IMR-90 (cell line): ENCODE results near the gene IRF5. TPM values are rescaled to one million over a fixed set of nuclear protein-coding genes. Genes with fewer than 3 reads are reported as not detected.

ENCODE experiments used
- ATAC-seq: fragments of 200-7000 bp; cut with Tn5 transposase; 2 replicates; pipeline ENCODE4 v1.9.1; 2020; ENCODE audit warnings: low read depth, mild to moderate bottlenecking, moderate library complexity
- BruUV-seq: library from RNA; stranded (reverse); fragments of 400-500 nt; replicated peaks from 2 replicates; lab custom pipeline; 2021; lab: Mats Ljungman, UMichigan
- CTCF ChIA-PET: fragments of 300-600 bp; formaldehyde crosslinking; extraction: SDS; loops from one replicate; lab custom pipeline; 2021; ENCODE audit warnings: antibody characterized with exemption; lab: Yijun Ruan, JAX
- POLR2A ChIA-PET: fragments of 300-600 bp; sonication (Branson Sonifier 250); formaldehyde crosslinking; loops from one replicate; lab custom pipeline; 2022; ENCODE audit warnings: antibody characterized with exemption; ENCODE audit not compliant: unreplicated experiment; lab: Charles Lee
- DNase-seq: peaks from one replicate; pipeline ENCODE4 v3.0.0; 2013
- H2AFZ ChIP-seq: replicated peaks from 2 replicates; pipeline ENCODE3; 2013; ENCODE audit warnings: low read length, mild to moderate bottlenecking; ENCODE audit not compliant: poor library complexity
- H2AK5ac ChIP-seq: 2 replicates; pipeline ENCODE4 v1.6.1; 2013; ENCODE audit warnings: low read depth, low read length, inconsistent platforms
- H2AK9ac ChIP-seq: replicated peaks from 2 replicates; pipeline ENCODE3; 2013; ENCODE audit warnings: mild to moderate bottlenecking, low read depth, low read length, moderate library complexity; ENCODE audit not compliant: poor library complexity
- H2BK120ac ChIP-seq: 2 replicates; pipeline ENCODE4 v1.6.1; 2013; ENCODE audit warnings: low read depth, low read length, inconsistent platforms
- H2BK15ac ChIP-seq: 3 replicates; pipeline ENCODE4 v1.6.1; 2013; ENCODE audit warnings: low read depth, low read length, inconsistent platforms
- H2BK20ac ChIP-seq: 2 replicates; pipeline ENCODE4 v1.6.1; 2013; ENCODE audit warnings: low read depth, mild to moderate bottlenecking, inconsistent platforms, low read length, moderate library complexity
- H2BK5ac ChIP-seq: 2 replicates; pipeline ENCODE4 v1.6.1; 2013; ENCODE audit warnings: mild to moderate bottlenecking, low read depth, low read length, inconsistent platforms; ENCODE audit not compliant: poor library complexity, severe bottlenecking
- H3K14ac ChIP-seq: replicated peaks from 2 replicates; pipeline ENCODE4 v1.6.1; 2013; ENCODE audit warnings: low read depth, low read length, inconsistent platforms
- H3K18ac ChIP-seq: 2 replicates; pipeline ENCODE4 v1.6.1; 2013; ENCODE audit warnings: low read depth, low read length, control low read depth
- H3K23ac ChIP-seq: 2 replicates; pipeline ENCODE4 v1.6.1; 2013; ENCODE audit warnings: low read depth, low read length, inconsistent platforms
- H3K27ac ChIP-seq: 2 replicates; pipeline ENCODE4 v1.5.1; 2013; ENCODE audit warnings: mild to moderate bottlenecking, control low read depth, low read length; ENCODE audit not compliant: insufficient read depth
- H3K27me3 ChIP-seq: 2 replicates; pipeline ENCODE4 v1.6.1; 2013; ENCODE audit warnings: low read length; ENCODE audit not compliant: control insufficient read depth, insufficient read depth
- H3K36me3 ChIP-seq: 2 replicates; pipeline ENCODE4 v1.6.1; 2013; ENCODE audit warnings: low read length, mixed read lengths; ENCODE audit not compliant: control insufficient read depth, insufficient read depth
- H3K4ac ChIP-seq: 2 replicates; pipeline ENCODE4 v1.6.1; 2013; ENCODE audit warnings: low read depth, low read length, inconsistent platforms
- H3K4me1 ChIP-seq: 2 replicates; pipeline ENCODE4 v1.6.1; 2013; ENCODE audit warnings: low read length, mixed read lengths; ENCODE audit not compliant: control insufficient read depth, insufficient read depth
- H3K4me2 ChIP-seq: 2 replicates; pipeline ENCODE4 v1.6.1; 2013; ENCODE audit warnings: low read depth, mild to moderate bottlenecking, control low read depth, low read length, moderate library complexity
- H3K4me3 ChIP-seq: 2 replicates; pipeline ENCODE4 v1.5.1; 2013; ENCODE audit warnings: low read depth, mild to moderate bottlenecking, control low read depth, low read length, moderate library complexity; ENCODE audit not compliant: insufficient read depth
- H3K56ac ChIP-seq: 2 replicates; pipeline ENCODE4 v1.6.1; 2013; ENCODE audit warnings: low read length, inconsistent platforms; ENCODE audit not compliant: insufficient read depth; ENCODE audit errors: extremely low read depth
- H3K79me1 ChIP-seq, 2 experiments: 2 replicates each; pipeline ENCODE4 v1.6.1; 2013; ENCODE audit warnings: low read length in 2 of 2, inconsistent platforms in 1 of 2, low read depth in 1 of 2
- H3K9ac ChIP-seq: 2 replicates; pipeline ENCODE4 v1.6.1; 2013; ENCODE audit warnings: low read depth, low read length, control low read depth
- H3K9me1 ChIP-seq: 2 replicates; pipeline ENCODE4 v1.6.1; 2013; ENCODE audit warnings: low read length, inconsistent platforms; ENCODE audit not compliant: insufficient read depth
- H3K9me3 ChIP-seq: 2 replicates; pipeline ENCODE4 v1.6.1; 2013; ENCODE audit warnings: low read length; ENCODE audit not compliant: control insufficient read depth, insufficient read depth
- H4K20me1 ChIP-seq: 2 replicates; pipeline ENCODE4 v1.6.1; 2013; ENCODE audit warnings: low read length, inconsistent platforms; ENCODE audit not compliant: insufficient read depth
- H4K5ac ChIP-seq: 2 replicates; pipeline ENCODE4 v1.6.1; 2013; ENCODE audit warnings: mild to moderate bottlenecking, low read depth, low read length, control low read depth
- H4K8ac ChIP-seq, 2 experiments: 2 replicates each; pipeline ENCODE4 v1.6.1; 2013; ENCODE audit warnings: low read depth in 2 of 2, low read length in 2 of 2, control low read depth in 1 of 2, inconsistent platforms in 1 of 2
- H4K91ac ChIP-seq: 2 replicates; pipeline ENCODE4 v1.6.1; 2013; ENCODE audit warnings: low read depth, low read length, inconsistent platforms; ENCODE audit not compliant: insufficient read depth
- BHLHE40 ChIP-seq: fragments of 150-350 bp; IDR thresholded peaks from 2 replicates; pipeline ENCODE4 v1.6.1; 2016; ENCODE audit warnings: mild to moderate bottlenecking, low read depth, low read length
- CEBPB ChIP-seq: IDR thresholded peaks from 2 replicates; pipeline ENCODE4 v1.6.1; 2012; ENCODE audit warnings: low read depth, low read length, improper control_type of control experiment
- CTCF ChIP-seq: conservative IDR thresholded peaks from 2 replicates; pipeline ENCODE4 v1.5.1; 2012; ENCODE audit warnings: mild to moderate bottlenecking, low read depth, low read length, improper control_type of control experiment
- ELK1 ChIP-seq: fragments of 150-350 bp; IDR thresholded peaks from 2 replicates; pipeline ENCODE4 v1.6.1; 2016; ENCODE audit warnings: low read depth, mild to moderate bottlenecking, low read length, moderate library complexity, borderline replicate concordance
- FOS ChIP-seq: fragments of 150-350 bp; IDR thresholded peaks from 2 replicates; pipeline ENCODE4 v1.6.1; 2016; ENCODE audit warnings: low read depth, low read length
- MAFK ChIP-seq: IDR thresholded peaks from 2 replicates; pipeline ENCODE4 v1.6.1; 2012; ENCODE audit warnings: low read depth, low read length, improper control_type of control experiment
- MAZ ChIP-seq: IDR thresholded peaks from 2 replicates; pipeline ENCODE4 v1.6.1; 2012; ENCODE audit warnings: low read depth, mild to moderate bottlenecking, low read length, improper control_type of control experiment, moderate library complexity, borderline replicate concordance
- MXI1 ChIP-seq: IDR thresholded peaks from 2 replicates; pipeline ENCODE4 v1.6.1; 2012; ENCODE audit warnings: low read depth, mild to moderate bottlenecking, low read length, moderate library complexity, borderline replicate concordance
- POLR2A ChIP-seq: IDR thresholded peaks from 2 replicates; pipeline ENCODE4 v1.6.1; 2012; ENCODE audit warnings: mild to moderate bottlenecking, low read depth, low read length
- RAD21 ChIP-seq: IDR thresholded peaks from 2 replicates; pipeline ENCODE4 v1.6.1; 2012; ENCODE audit warnings: low read length, improper control_type of control experiment
- RCOR1 ChIP-seq: IDR thresholded peaks from 2 replicates; pipeline ENCODE4 v1.6.1; 2012; ENCODE audit warnings: mild to moderate bottlenecking, low read length, improper control_type of control experiment; ENCODE audit not compliant: insufficient replicate concordance
- RFX5 ChIP-seq: IDR thresholded peaks from 2 replicates; pipeline ENCODE4 v1.8.0; 2012; ENCODE audit warnings: low read depth, mild to moderate bottlenecking, low read length, moderate library complexity
- SMC3 ChIP-seq: fragments of 150-350 bp; IDR thresholded peaks from 2 replicates; pipeline ENCODE4 v1.6.1; 2016; ENCODE audit warnings: low read depth, mild to moderate bottlenecking, antibody characterized with exemption, low read length, moderate library complexity
- USF2 ChIP-seq: fragments of 150-350 bp; IDR thresholded peaks from 2 replicates; pipeline ENCODE4 v1.6.1; 2017; ENCODE audit warnings: mild to moderate bottlenecking, antibody characterized with exemption, low read length, low read depth
- WGBS, 2 experiments: methylation state at CpG; one replicate each; pipeline versions ENCODE4 v1.1.5 to v1.1.7; 2013; ENCODE audit warnings: missing lambda C conversion rate in 2 of 2; ENCODE audit not compliant: insufficient read length in 1 of 2; ENCODE audit errors: extremely low coverage in 2 of 2; 5-methylcytosine and 5-hydroxymethylcytosine counted together
- dilution Hi-C: fragments of 300-500 bp; cut with HindIII; formaldehyde crosslinking; loops from one replicate; pipeline ENCODE4 v1.14.3; 2018; ENCODE audit warnings: low sequenced_read_pairs; ENCODE audit not compliant: unreplicated experiment
- in situ Hi-C: fragments of 300-500 bp; cut with MboI; formaldehyde crosslinking; loops from 3 replicates; pipeline ENCODE4 v1.14.3; 2019; ENCODE audit warnings: low sequenced_read_pairs, inconsistent platforms, mixed read lengths
- intact Hi-C: fragments of 100-400 bp; cut with micrococcal nuclease; formaldehyde crosslinking; loops from 2 replicates; pipeline ENCODE4 v1.10.0; 2022
- polyA plus RNA-seq, 3 experiments: library from polyadenylated mRNA; depleted of rRNA; stranded (reverse); fragments of >200 nt; gene quantifications; 2 replicates each; pipeline ENCODE4 v1.2.3, GENCODE V29; 2012; ENCODE audit warnings: low replicate concordance in 1 of 3
- total RNA-seq: library from RNA; depleted of rRNA; stranded (reverse); fragments of >200 nt; gene quantifications from 2 replicates; pipeline ENCODE4 v1.2.3, GENCODE V29; 2012

Gene IRF5
- total and polyA plus RNA-seq, 2 of the 4 experiments (the other 2 are of a cell fraction) = 0.14 to 0.18 TPM

- Histone ChIP-seq H2AK9ac (no peak overlapping the region), H3K36me3 (peaks cover 29% of the 10 kb centered on the region), H3K4me2 (no peak overlapping the region), H2BK20ac (no peak overlapping the region), H3K56ac (no peak overlapping the region), H4K5ac (no peak overlapping the region), H2AK5ac (no peak overlapping the region), H3K9ac (no peak overlapping the region), H3K23ac (no peak overlapping the region), H3K14ac (no peak overlapping the region), H3K18ac (no peak overlapping the region), H4K8ac (no peak overlapping the region), H4K20me1 (no peaks in the 10 kb centered on the region), H2BK120ac (no peak overlapping the region), H3K9me3 (no peaks in the 10 kb centered on the region), H2BK5ac (no peak overlapping the region), H3K9me1 (peaks cover 3% of the 10 kb centered on the region), H3K79me1 (no peaks in the 10 kb centered on the region), H2BK15ac (no peak overlapping the region), H3K4me1 (no peaks in the 10 kb centered on the region), H3K4me3 (no peak overlapping the region), H3K4ac (no peak overlapping the region), H4K91ac (no peak overlapping the region), H3K27me3 (no peaks in the 10 kb centered on the region), H3K27ac (no peak overlapping the region), H2AFZ (no peak overlapping the region)
- dilution Hi-C loops = no loop called here
- TSS peak; percentile 89 for BruUV-seq
- ChIA-PET CTCF (no interaction called here), POLR2A (interaction anchor here (0.7 kb wide), 2 partner anchors 97 to 99 kb away, joined by 3 to 5 read pairs; no protein-coding TSS in a partner anchor)
- ATAC-seq (peak; percentile 82; the same call in 1 of the 2 replicates), DNase-seq (peak; percentile 80)
- intact Hi-C loops = no loop called here
- in situ Hi-C loops = no loop called here
- 83% methylated on average over 2 of the region's 15 CpGs; no CpG with 5 or more reads in 1 of the 2 experiments for WGBS, 2 experiments
- TF ChIP-seq MAFK = no peak
- no peak for TF ChIP-seq RAD21
- TF ChIP-seq RCOR1 = no peak
- TF ChIP-seq BHLHE40 = no peak
- no peak for TF ChIP-seq CEBPB
- TF ChIP-seq POLR2A = no peak
- no peak for TF ChIP-seq ELK1
- no peak for TF ChIP-seq SMC3
- no peak for TF ChIP-seq MAZ
- no peak for TF ChIP-seq USF2
- no peak for TF ChIP-seq FOS
- no peak for TF ChIP-seq RFX5
- TF ChIP-seq CTCF = no peak
- TF ChIP-seq MXI1 = no peak
Observed at GRCh38 chr7:128954830-128955802, 17.4 kb downstream of the IRF5 start.
